A673 (cell line): ENCODE data around the gene EDN1. TPM values are rescaled to one million over a fixed set of nuclear protein-coding genes. Genes with fewer than 3 reads are reported as not detected.

ENCODE experiments used
- BruUV-seq: library from RNA; stranded (reverse); fragments of 400-500 nt; replicated peaks from 2 replicates; lab custom pipeline; 2021; lab: Mats Ljungman, UMichigan
- CTCF ChIA-PET: fragments of 300-600 bp; sonication (Branson Sonifier 250); formaldehyde crosslinking; loops from one replicate; lab custom pipeline; 2022; ENCODE audit warnings: antibody characterized with exemption; lab: Charles Lee
- POLR2A ChIA-PET: fragments of 300-600 bp; sonication (Branson Sonifier 250); formaldehyde crosslinking; loops from one replicate; lab custom pipeline; 2022; ENCODE audit warnings: antibody characterized with exemption; ENCODE audit not compliant: low non-redundant PET; lab: Charles Lee
- DNase-seq: peaks from one replicate; pipeline ENCODE4 v3.0.0-alpha.2; 2015; ENCODE audit warnings: low spot score
- H3K27ac ChIP-seq: fragments of 200-600 bp; sonication (generic); 2 replicates; pipeline ENCODE4 v1.5.1; 2016; ENCODE audit warnings: mixed run types, low read depth, mild to moderate bottlenecking, mixed read lengths, antibody characterized with exemption, low read length; ENCODE audit not compliant: poor library complexity, severe bottlenecking
- H3K27me3 ChIP-seq: fragments of 200-600 bp; sonication (generic); replicated peaks from 2 replicates; pipeline ENCODE4 v1.6.1; 2017; ENCODE audit warnings: mixed run types, low read depth, mild to moderate bottlenecking, mixed read lengths, antibody characterized with exemption, low read length; ENCODE audit not compliant: insufficient read depth, poor library complexity
- H3K36me3 ChIP-seq: fragments of 200-600 bp; sonication (generic); 2 replicates; pipeline ENCODE4 v1.6.1; 2016; ENCODE audit warnings: mixed run types, mild to moderate bottlenecking, mixed read lengths, antibody characterized with exemption, low read length; ENCODE audit not compliant: insufficient read depth, poor library complexity, severe bottlenecking
- H3K4me1 ChIP-seq: fragments of 200-600 bp; sonication (generic); 2 replicates; pipeline ENCODE4 v1.6.1; 2017; ENCODE audit warnings: mixed run types, mild to moderate bottlenecking, mixed read lengths, antibody characterized with exemption, low read length; ENCODE audit not compliant: insufficient read depth, poor library complexity, severe bottlenecking
- H3K4me3 ChIP-seq: fragments of 200-600 bp; sonication (generic); 2 replicates; pipeline ENCODE4 v1.5.1; 2016; ENCODE audit warnings: low read depth, mixed run types, mild to moderate bottlenecking, mixed read lengths, low read length; ENCODE audit not compliant: poor library complexity, severe bottlenecking
- H3K9me3 ChIP-seq: fragments of 200-600 bp; sonication (generic); 2 replicates; pipeline ENCODE4 v1.6.1; 2016; ENCODE audit warnings: mixed run types, low read depth, mild to moderate bottlenecking, mixed read lengths, antibody characterized with exemption, low read length; ENCODE audit not compliant: poor library complexity, severe bottlenecking
- EZH2 ChIP-seq: fragments of 200-600 bp; sonication (generic); IDR thresholded peaks from 2 replicates; pipeline ENCODE4 v1.6.1; 2017; ENCODE audit warnings: borderline replicate concordance, low read depth, mild to moderate bottlenecking, mixed read lengths, antibody characterized with exemption, low read length; ENCODE audit not compliant: poor library complexity, severe bottlenecking
- intact Hi-C: fragments of 100-400 bp; cut with micrococcal nuclease; formaldehyde crosslinking; loops from one replicate; pipeline ENCODE4 v1.10.0; 2022; ENCODE audit not compliant: unreplicated experiment
- total RNA-seq: library from RNA; stranded (reverse); gene quantifications from 2 replicates; pipeline ENCODE4 v1.2.3, GENCODE V29; 2021
- TF ChIP-seq, protein P1 (sequence below): fragments of 300-800, 200-600 bp; sonication (generic); conservative IDR thresholded peaks from 2 replicates; pipeline ENCODE4 v1.5.1; 2017; ENCODE audit warnings: low read depth, mild to moderate bottlenecking, antibody characterized with exemption, low read length, moderate library complexity, mixed read lengths

EDN1 gene
- total RNA-seq, 1 experiment from 2014 or later = not detected

DNA sequence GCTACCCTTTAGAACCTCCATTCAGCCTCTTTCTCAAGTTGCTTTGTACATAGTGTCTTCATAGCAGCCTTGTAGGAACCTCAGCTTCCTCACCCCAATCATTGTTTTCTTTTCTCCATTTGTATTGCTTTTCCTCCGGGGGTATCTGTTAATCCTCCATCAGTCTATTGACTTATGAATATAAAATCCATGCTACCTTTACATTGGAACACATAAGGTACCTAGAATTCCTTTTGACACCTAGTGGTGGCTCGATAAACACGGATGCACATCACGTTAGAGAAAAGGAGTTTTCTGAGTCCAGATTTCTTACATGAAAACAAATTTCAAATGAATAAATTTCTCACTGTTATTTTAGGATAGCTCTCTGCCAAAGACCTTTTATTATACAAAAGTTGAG is 6.3 kb upstream of the EDN1 start:
- H3K27me3 ChIP-seq = peaks cover 17% of the 10 kb centered on the region
- no peaks in the 10 kb centered on the region for H3K9me3 ChIP-seq
- no peak for TF ChIP-seq EZH2
- TF ChIP-seq, protein P1, sequence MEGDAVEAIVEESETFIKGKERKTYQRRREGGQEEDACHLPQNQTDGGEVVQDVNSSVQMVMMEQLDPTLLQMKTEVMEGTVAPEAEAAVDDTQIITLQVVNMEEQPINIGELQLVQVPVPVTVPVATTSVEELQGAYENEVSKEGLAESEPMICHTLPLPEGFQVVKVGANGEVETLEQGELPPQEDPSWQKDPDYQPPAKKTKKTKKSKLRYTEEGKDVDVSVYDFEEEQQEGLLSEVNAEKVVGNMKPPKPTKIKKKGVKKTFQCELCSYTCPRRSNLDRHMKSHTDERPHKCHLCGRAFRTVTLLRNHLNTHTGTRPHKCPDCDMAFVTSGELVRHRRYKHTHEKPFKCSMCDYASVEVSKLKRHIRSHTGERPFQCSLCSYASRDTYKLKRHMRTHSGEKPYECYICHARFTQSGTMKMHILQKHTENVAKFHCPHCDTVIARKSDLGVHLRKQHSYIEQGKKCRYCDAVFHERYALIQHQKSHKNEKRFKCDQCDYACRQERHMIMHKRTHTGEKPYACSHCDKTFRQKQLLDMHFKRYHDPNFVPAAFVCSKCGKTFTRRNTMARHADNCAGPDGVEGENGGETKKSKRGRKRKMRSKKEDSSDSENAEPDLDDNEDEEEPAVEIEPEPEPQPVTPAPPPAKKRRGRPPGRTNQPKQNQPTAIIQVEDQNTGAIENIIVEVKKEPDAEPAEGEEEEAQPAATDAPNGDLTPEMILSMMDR = no peak
- POLR2A ChIA-PET = no interaction called here
- no TSS peak for BruUV-seq
- no peak for DNase-seq
- H3K4me1 ChIP-seq = no peaks in the 10 kb centered on the region
- no peak overlapping the region for H3K4me3 ChIP-seq
- H3K36me3 ChIP-seq = no peaks in the 10 kb centered on the region
- no peak overlapping the region for H3K27ac ChIP-seq
- intact Hi-C loops = no loop called here
- CTCF ChIA-PET = no interaction called here

- intact Hi-C loops = loop anchor here (5.0 kb wide), 1 partner anchor 634 kb away; no protein-coding TSS in a partner anchor
- CTCF ChIA-PET = interaction anchor here (0.7 to 0.8 kb wide), 5 partner anchors 197 to 648 kb away, joined by 5 to 10 read pairs (median 7); no protein-coding TSS in a partner anchor
- DNase-seq = peak; percentile 21
- no peak overlapping the region for H3K4me3 ChIP-seq
- H3K36me3 ChIP-seq = no peaks in the 10 kb centered on the region
- H3K9me3 ChIP-seq = no peaks in the 10 kb centered on the region
- TF ChIP-seq EZH2 = no peak
- TF ChIP-seq, protein P1 = no peak
- H3K4me1 ChIP-seq = no peaks in the 10 kb centered on the region
- POLR2A ChIA-PET = no interaction called here
- H3K27me3 ChIP-seq = peaks cover 18% of the 10 kb centered on the region
- H3K27ac ChIP-seq = no peak overlapping the region
- BruUV-seq = no TSS peak
These were observed 3.6 kb upstream of the EDN1 start for GRCh38 chr6:12286373-12287110.

- intact Hi-C loops = loop anchor here (5.0 kb wide), 1 partner anchor 636 kb away; no protein-coding TSS in a partner anchor
- H3K27ac ChIP-seq = no peak overlapping the region
- H3K36me3 ChIP-seq = no peaks in the 10 kb centered on the region
- no peaks in the 10 kb centered on the region for H3K4me1 ChIP-seq
- no peak for DNase-seq
- H3K9me3 ChIP-seq = no peaks in the 10 kb centered on the region
- H3K27me3 ChIP-seq = peaks cover 17% of the 10 kb centered on the region
- ChIA-PET CTCF (no interaction called here), POLR2A (no interaction called here)
- no peak for TF ChIP-seq EZH2
- TF ChIP-seq, protein P1 = no peak
- BruUV-seq = no TSS peak
- H3K4me3 ChIP-seq = no peak overlapping the region
These were observed 1.9 kb upstream of the EDN1 start for GRCh38 chr6:12288211-12288618.
